HCT116 (cell line): ENCODE data around the gene MEIS2.

ENCODE experiments used
- ATF3 ChIP-seq: IDR thresholded peaks from 2 replicates; pipeline ENCODE4 v1.6.1; 2012
- CTCF ChIP-seq, 3 experiments: fragments of 200-600 bp in 1 of 3; sonication (generic) in 1 of 3; IDR thresholded peaks in 2 of 3; conservative IDR thresholded peaks in 1 of 3; 2 replicates each; pipeline ENCODE4 v1.5.1; 2012 to 2017; ENCODE audit warnings: low read depth in 2 of 3, low read length in 2 of 3, antibody characterized with exemption in 1 of 3, borderline replicate concordance in 1 of 3, control low read depth in 1 of 3, mild to moderate bottlenecking in 1 of 3, mixed read lengths in 1 of 3, mixed run types in 1 of 3, moderate library complexity in 1 of 3; ENCODE audit not compliant: insufficient read depth in 1 of 3
- JUND ChIP-seq: IDR thresholded peaks from 2 replicates; pipeline ENCODE4 v1.6.1; 2012
- MAX ChIP-seq: IDR thresholded peaks from 2 replicates; pipeline ENCODE4 v1.6.1; 2012
- POLR2A ChIP-seq: IDR thresholded peaks from 2 replicates; pipeline ENCODE4 v1.7.0; 2011; ENCODE audit warnings: borderline replicate concordance; ENCODE audit not compliant: insufficient read depth, insufficient read length; ENCODE audit errors: extremely low read depth
- POLR2AphosphoS5 ChIP-seq: IDR thresholded peaks from 2 replicates; pipeline ENCODE4 v1.6.1; 2011; ENCODE audit warnings: mild to moderate bottlenecking, low read depth, low read length, moderate library complexity
- SIN3A ChIP-seq: IDR thresholded peaks from 2 replicates; pipeline ENCODE4 v1.6.1; 2012; ENCODE audit warnings: low read depth
- TCF7L2 ChIP-seq: IDR thresholded peaks from 2 replicates; pipeline ENCODE4 v1.7.0; 2011; ENCODE audit warnings: borderline replicate concordance, inconsistent platforms; ENCODE audit not compliant: insufficient read depth, insufficient read length; ENCODE audit errors: extremely low read depth
- YY1 ChIP-seq: IDR thresholded peaks from 2 replicates; pipeline ENCODE4 v1.6.1; 2011; ENCODE audit warnings: low read length, low read depth, moderate library complexity, mild to moderate bottlenecking; ENCODE audit not compliant: insufficient replicate concordance; ENCODE audit errors: extremely low read depth
- ZBTB33 ChIP-seq: IDR thresholded peaks from 2 replicates; pipeline ENCODE4 v1.6.1; 2011; ENCODE audit warnings: mild to moderate bottlenecking, low read length, moderate library complexity; ENCODE audit not compliant: insufficient replicate concordance; ENCODE audit errors: extremely low read depth
- ZNF274 ChIP-seq: fragments of 200-500 bp; sonication (Bioruptor generic); IDR thresholded peaks from 2 replicates; pipeline ENCODE4 v1.6.1; 2014; ENCODE audit warnings: mild to moderate bottlenecking, low read depth, low read length, inconsistent platforms

GRCh38 chr15:36886701-36887100 lies 213.6 kb downstream of the MEIS2 start:
- TF ChIP-seq CTCF (IDR thresholded peaks at IDR 0.05 in 2 of 3, conservative IDR thresholded peaks at IDR 0.05 in 1 of 3; ENCODE audit: borderline replicate concordance in 1 of 3, insufficient read depth in 1 of 3, low read depth in 2 of 3, low read length in 2 of 3): no peak
- no peak for TF ChIP-seq POLR2AphosphoS5
- no peak for TF ChIP-seq POLR2A
- no peak for TF ChIP-seq MAX
- no peak for TF ChIP-seq ZNF274
- TF ChIP-seq JUND: no peak
- no peak for TF ChIP-seq ATF3
- TF ChIP-seq YY1: no peak
- no peak for TF ChIP-seq TCF7L2
- TF ChIP-seq ZBTB33: no peak
- TF ChIP-seq SIN3A: no peak
